AG08395 (cell line): ENCODE measurements around the gene CLCNKA.
"Not testable (repeated sequence)": the region's sequence is repeated elsewhere in the genome, so short reads cannot be mapped to it uniquely, and the experiment has no call there.

Experiments
- DNase-seq: peaks from one replicate; pipeline ENCODE4 v3.0.0; 2012; ENCODE audit warnings: mixed read lengths, low spot score

CLCNKA gene

DNA sequence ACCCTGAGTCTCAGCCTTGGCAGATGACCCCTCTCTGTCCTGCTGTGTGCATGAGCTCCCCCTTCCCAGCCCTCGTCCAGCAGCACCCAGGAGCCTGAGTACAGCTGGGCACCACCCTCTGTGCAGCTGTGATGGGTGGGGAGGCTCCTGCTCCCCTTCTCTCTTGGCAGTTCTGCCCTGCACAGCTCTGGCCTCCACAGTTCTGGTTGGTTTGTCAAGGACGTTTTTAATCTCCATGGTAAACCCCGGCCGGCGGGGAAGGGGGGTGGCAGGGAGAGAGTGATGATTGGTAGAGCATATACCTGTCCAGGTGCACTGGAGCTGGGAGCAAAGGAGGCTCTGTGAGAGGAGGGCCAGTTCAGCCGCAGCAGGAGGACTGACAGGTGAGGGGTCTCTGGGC is at the start of gene CLCNKA:
CLCNKA (plus strand) TSS at position 356 of the 400 bp plus-strand sequence. CDS start 584 bp downstream, outside the sequence.
- DNase-seq, result no peak

GRCh38 chr1:15972409-15972808 is 49.4 kb upstream of the CLCNKA start:
- DNase-seq, result no peak

DNA sequence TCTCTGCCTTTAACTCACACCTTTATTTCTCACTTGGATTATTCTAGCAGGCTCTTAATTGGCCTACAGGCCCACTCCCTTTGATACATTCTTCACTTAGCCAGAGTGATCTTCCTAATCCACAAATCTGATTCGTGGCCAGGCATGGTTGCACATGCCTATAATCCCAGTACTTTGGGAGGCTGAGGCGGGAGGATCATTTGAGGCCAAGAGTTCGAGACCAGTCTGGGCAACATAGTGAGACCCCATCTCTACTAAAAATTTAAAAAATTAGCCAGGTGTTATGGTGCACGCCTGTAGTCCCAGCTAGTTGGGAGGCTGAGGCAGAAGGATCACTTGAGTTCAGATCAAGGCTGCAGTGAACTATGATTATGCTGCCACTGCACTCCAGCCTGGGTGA is 48.1 kb upstream of the CLCNKA start:
- no peak for DNase-seq

GRCh38 chr1:15974855-15975254 is 47.0 kb upstream of the CLCNKA start:
- no peak for DNase-seq

DNA sequence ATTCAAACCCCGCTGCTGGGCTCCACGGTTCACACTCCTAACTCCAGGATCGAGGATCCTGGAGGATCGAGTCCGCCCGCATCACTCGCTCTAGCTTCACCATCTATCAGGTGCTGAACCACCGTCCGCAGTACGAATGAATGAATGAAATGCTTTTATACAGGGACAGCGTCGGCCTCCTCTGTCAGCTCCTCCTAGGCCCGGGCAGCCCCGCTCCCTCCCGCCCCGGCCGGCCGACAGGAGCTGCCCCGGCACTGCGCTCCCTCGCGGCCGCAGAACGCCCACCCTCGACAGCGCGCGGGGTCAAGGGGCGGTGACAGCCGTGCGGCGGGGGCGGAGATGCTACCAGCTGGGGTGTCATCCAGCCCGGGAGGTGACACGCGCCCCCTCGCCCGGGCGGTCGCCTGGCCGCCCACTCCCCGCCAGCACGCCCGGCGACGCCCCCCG is 46.5 kb upstream of the CLCNKA start:
- peak; percentile 63 for DNase-seq

GRCh38 chr1:15975805-15976680 is 45.8 kb upstream of the CLCNKA start, which contains the start of gene ZBTB17:
TSS of gene ZBTB17 (minus strand) at chr1:15976101. CDS start at chr1:15948495, 27,606 bp downstream.
- DNase-seq, result peak; percentile 99

- DNase-seq, result not testable (repeated sequence)
These were observed 43.9 kb upstream of the CLCNKA start for GRCh38 chr1:15977947-15978346.

- no peak for DNase-seq
These were observed 40.2 kb upstream of the CLCNKA start for GRCh38 chr1:15981679-15982078.

DNA sequence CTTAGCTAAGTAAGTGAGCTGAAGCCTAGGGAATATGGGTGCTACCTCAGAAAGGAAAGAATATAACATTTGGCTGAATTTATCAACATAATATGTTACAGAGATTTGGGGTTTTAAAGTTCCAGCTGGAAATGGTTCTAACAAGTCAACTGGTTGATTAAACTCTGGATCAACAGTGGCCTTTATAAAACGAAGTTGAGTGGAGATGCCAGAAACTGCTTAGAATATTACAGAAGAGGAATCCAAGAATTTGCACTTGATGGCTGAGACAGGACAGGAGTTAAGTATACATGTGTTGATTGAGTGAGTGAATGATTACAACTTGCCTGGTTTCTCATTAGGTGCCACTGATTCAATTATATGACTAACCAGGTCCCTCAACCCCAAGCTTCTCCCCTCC is 38.6 kb upstream of the CLCNKA start:
- no peak for DNase-seq

GRCh38 chr1:15985611-15986297 is 36.1 kb upstream of the CLCNKA start:
- DNase-seq, result no peak

- no peak for DNase-seq
These were observed 32.7 kb upstream of the CLCNKA start for GRCh38 chr1:15988856-15989736.

DNA sequence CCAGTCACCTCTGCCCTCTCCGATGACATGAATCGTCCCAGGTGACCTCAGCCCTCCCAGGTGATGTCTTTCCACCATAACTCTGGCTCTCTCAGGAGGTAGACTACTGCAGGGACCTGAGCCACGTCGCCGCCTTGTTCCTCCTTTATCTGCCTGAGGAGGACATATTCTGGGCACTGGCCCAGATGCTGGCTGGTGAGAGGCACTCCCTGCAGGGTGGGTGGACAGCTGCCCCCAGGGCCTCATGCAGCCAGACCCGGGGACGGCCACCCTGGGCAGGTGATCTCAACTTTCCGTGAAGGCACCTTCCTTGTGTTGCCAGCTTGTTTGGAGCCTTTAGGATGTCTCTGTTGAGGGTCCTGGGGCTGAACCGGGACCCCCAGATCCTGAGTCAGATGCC is 32.1 kb upstream of the CLCNKA start:
- DNase-seq, result no peak

- no peak for DNase-seq
These were observed 30.2 kb upstream of the CLCNKA start for GRCh38 chr1:15991427-15992186.

GRCh38 chr1:15992187-15992553 is 29.7 kb upstream of the CLCNKA start:
- DNase-seq, result no peak

- no peak for DNase-seq
These were observed 29.0 kb upstream of the CLCNKA start for GRCh38 chr1:15992582-15993500.

GRCh38 chr1:15993666-15994065 is 28.2 kb upstream of the CLCNKA start:
- DNase-seq, result no peak

GRCh38 chr1:15994081-15994480 is 27.8 kb upstream of the CLCNKA start:
- no peak for DNase-seq

GRCh38 chr1:15994590-15995351 is 27.1 kb upstream of the CLCNKA start:
- peak; percentile 83 for DNase-seq

DNA sequence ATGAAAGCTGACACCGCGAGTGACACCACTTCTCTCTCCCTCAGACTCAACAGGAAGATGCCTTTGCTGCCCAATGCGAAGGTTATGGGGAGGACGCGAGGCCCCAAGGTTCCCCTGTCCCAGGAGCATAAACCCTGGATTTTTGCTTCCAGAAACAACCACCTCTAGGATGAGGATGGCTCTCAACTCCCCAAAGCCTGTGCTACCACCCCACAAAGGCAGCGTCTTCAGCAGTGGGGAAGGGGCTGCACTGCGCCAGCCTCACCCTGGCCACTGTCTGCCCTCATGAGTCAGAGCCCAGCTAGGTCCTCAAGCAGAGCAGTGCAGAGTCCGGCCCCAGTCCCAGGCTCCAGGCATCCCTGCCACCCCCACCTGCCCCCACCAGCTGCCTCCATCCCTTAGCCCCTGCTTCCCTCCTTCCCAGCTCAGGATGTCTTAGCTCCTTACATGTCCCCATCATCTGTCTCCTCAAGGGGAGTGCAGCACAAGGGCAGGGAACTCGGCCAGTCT is 24.7 kb upstream of the CLCNKA start:
- DNase-seq, result no peak
